KOPT-K1 (cell line): Measurements from ENCODE around the gene TP53TG3.
"Not testable (repeated sequence)": the region's sequence is repeated elsewhere in the genome, so short reads cannot be mapped to it uniquely, and the experiment has no call there.

Experiments used
- H3K27ac ChIP-seq: fragments of 200-600 bp; sonication (generic); 2 replicates; pipeline ENCODE4 v1.5.1; 2016; ENCODE audit warnings: antibody characterized with exemption, mild to moderate bottlenecking, low read depth, low read length; ENCODE audit not compliant: poor library complexity, severe bottlenecking
- H3K36me3 ChIP-seq: fragments of 200-600 bp; sonication (generic); 2 replicates; pipeline ENCODE4 v1.5.1; 2017; ENCODE audit warnings: antibody characterized with exemption, mild to moderate bottlenecking, low read length, moderate library complexity; ENCODE audit not compliant: insufficient read depth
- H3K9me3 ChIP-seq: fragments of 200-600 bp; sonication (generic); 2 replicates; pipeline ENCODE4 v1.5.1; 2017; ENCODE audit warnings: antibody characterized with exemption, low read length, mild to moderate bottlenecking; ENCODE audit not compliant: insufficient read depth, poor library complexity, severe bottlenecking

Gene TP53TG3

DNA sequence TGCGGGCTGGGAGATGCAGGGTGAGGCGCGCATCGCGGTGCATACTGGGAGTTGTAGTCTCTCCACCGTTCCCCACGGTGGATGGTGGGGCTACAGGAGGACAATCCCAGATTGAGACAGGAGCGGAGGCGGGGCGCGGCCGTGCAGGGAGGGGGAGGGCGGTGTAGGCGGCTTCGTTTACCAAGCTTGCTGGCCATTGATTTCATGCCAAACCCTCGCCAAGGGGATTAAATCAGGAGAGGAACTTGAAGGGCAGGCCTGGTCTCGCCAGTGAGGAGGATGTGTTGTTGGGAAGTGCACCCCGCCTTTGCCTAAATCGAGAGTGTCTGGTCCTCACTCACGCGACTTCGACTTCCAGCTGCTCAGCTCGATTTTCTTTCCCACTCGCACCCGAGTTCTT lies at the start of gene TP53TG3:
TP53TG3 (minus strand) TSS at position 101 of the 400 bp plus-strand sequence; CDS start at position 33, 68 bp downstream.
- H3K27ac ChIP-seq, H3K36me3 ChIP-seq: not testable (repeated sequence)

GRCh38 chr16:32650876-32651275 lies 25.1 kb downstream of the TP53TG3 start:
- H3K36me3 ChIP-seq, H3K27ac ChIP-seq, H3K9me3 ChIP-seq: not testable (repeated sequence)

More for the DNA sequence above, at the start of gene TP53TG3:
- not testable (repeated sequence) for H3K9me3 ChIP-seq

DNA sequence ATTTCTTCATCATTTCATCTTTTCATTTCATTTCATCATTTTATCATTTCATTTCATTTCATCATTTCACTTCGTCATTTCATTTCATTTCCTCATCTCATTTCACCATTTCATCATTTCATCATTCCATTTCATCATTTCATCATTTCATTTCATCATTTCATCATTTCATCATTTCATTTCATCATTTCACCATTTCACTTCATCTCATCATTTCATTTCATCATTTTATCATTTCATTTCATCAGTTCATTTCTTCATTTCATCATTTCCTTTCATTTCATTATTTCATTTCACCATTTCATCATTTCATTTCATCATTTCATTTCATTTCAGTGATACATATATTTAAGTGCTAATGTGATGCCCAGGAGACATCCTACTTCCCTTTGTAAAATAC lies 28.4 kb downstream of the TP53TG3 start:
- H3K9me3 ChIP-seq, H3K36me3 ChIP-seq, H3K27ac ChIP-seq: not testable (repeated sequence)

DNA sequence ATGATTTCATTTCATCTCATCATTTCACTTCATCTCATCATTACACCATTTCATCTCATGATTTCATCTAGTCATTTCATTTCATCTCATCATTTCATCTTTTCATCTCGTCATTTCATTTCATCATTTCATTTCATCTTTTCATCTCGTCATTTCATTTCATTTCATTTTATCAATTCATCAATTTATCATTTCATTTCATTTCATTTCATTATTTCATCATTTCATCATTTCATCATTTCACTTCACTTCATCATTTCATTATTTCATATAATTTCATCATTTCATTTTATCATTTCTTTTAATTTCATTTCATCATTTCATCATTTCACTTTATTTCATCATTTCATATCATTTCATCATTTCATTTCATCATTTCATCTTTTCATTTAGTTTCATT lies 29.2 kb downstream of the TP53TG3 start:
- not testable (repeated sequence) for H3K27ac ChIP-seq, H3K36me3 ChIP-seq, H3K9me3 ChIP-seq

GRCh38 chr16:32646177-32646576 lies 29.8 kb downstream of the TP53TG3 start:
- not testable (repeated sequence) for H3K36me3 ChIP-seq, H3K27ac ChIP-seq, H3K9me3 ChIP-seq

DNA sequence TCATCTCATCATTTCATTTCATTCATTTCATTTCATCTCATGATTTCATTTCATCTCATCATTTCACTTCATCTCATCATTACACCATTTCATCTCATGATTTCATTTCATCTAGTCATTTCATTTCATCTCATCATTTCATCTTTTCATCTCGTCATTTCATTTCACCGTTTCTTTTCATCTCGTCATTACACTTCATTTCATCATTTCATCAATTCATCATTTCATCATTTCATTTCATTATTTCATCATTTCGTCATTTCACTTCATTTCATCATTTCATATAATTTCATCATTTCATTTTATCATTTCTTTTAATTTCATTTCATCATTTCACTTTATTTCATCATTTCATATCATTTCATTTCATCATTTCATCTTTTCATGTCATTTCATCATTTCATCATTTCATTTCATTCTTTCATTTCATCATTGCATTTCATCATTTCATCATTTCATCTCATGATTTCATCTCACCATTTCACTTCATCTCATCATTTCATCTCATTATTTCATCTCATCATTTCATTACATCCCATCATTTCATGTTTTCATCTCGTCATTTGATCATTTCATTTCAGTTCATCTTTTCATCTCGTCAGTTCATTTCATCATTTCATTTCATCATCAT lies 30.6 kb downstream of the TP53TG3 start:
- not testable (repeated sequence) for H3K27ac ChIP-seq, H3K36me3 ChIP-seq, H3K9me3 ChIP-seq

- H3K9me3 ChIP-seq, H3K36me3 ChIP-seq, H3K27ac ChIP-seq: not testable (repeated sequence)
Observed at GRCh38 chr16:32644715-32645114, 31.2 kb downstream of the TP53TG3 start.

GRCh38 chr16:32637614-32638013 lies 38.4 kb downstream of the TP53TG3 start:
- H3K36me3 ChIP-seq, H3K27ac ChIP-seq, H3K9me3 ChIP-seq: not testable (repeated sequence)

DNA sequence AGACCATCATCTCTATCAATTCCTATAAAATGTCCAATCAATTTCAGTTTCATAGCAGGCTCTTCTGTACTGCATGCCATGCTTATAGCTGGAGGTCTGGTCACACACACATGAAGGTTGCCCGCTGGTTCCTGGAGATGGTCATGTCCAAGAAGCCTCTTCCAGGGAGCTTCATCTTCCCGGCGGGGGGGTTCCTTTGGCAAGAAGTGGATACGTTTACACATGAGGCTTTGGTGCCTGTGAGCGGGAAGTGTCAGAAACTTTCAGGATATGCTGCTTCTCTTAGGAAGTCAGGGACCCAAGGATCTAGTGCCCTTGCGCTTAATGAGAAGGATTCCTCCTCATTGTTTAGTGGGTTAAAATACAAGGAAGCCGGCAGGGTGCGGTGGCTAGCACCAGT lies 43.9 kb downstream of the TP53TG3 start:
- not testable (repeated sequence) for H3K36me3 ChIP-seq, H3K9me3 ChIP-seq, H3K27ac ChIP-seq
